ENCODE results near the gene SRMS.

GRCh38 chr20:63497946-63498935 is 49.3 kb downstream of the SRMS start:
- TF ChIP-seq CTCF (IDR thresholded peaks at IDR 0.05) (no peak), POLR2A (IDR thresholded peaks at IDR 0.05) (no peak)
